IMR-90 (cell line): ENCODE results near the gene CRNN. TPM values are rescaled to one million over a fixed set of nuclear protein-coding genes. Genes with fewer than 3 reads are reported as not detected.

ENCODE experiments used
- ATAC-seq: fragments of 200-7000 bp; cut with Tn5 transposase; 2 replicates; pipeline ENCODE4 v1.9.1; 2020; ENCODE audit warnings: low read depth, mild to moderate bottlenecking, moderate library complexity
- BruUV-seq: library from RNA; stranded (reverse); fragments of 400-500 nt; replicated peaks from 2 replicates; lab custom pipeline; 2021; lab: Mats Ljungman, UMichigan
- CTCF ChIA-PET: fragments of 300-600 bp; formaldehyde crosslinking; extraction: SDS; loops from one replicate; lab custom pipeline; 2021; ENCODE audit warnings: antibody characterized with exemption; lab: Yijun Ruan, JAX
- POLR2A ChIA-PET: fragments of 300-600 bp; sonication (Branson Sonifier 250); formaldehyde crosslinking; loops from one replicate; lab custom pipeline; 2022; ENCODE audit warnings: antibody characterized with exemption; ENCODE audit not compliant: unreplicated experiment; lab: Charles Lee
- DNase-seq: peaks from one replicate; pipeline ENCODE4 v3.0.0; 2013
- H2AFZ ChIP-seq: replicated peaks from 2 replicates; pipeline ENCODE3; 2013; ENCODE audit warnings: low read length, mild to moderate bottlenecking; ENCODE audit not compliant: poor library complexity
- H2AK5ac ChIP-seq: 2 replicates; pipeline ENCODE4 v1.6.1; 2013; ENCODE audit warnings: low read depth, low read length, inconsistent platforms
- H2AK9ac ChIP-seq: replicated peaks from 2 replicates; pipeline ENCODE3; 2013; ENCODE audit warnings: mild to moderate bottlenecking, low read depth, low read length, moderate library complexity; ENCODE audit not compliant: poor library complexity
- H2BK120ac ChIP-seq: 2 replicates; pipeline ENCODE4 v1.6.1; 2013; ENCODE audit warnings: low read depth, low read length, inconsistent platforms
- H2BK15ac ChIP-seq: 3 replicates; pipeline ENCODE4 v1.6.1; 2013; ENCODE audit warnings: low read depth, low read length, inconsistent platforms
- H2BK20ac ChIP-seq: 2 replicates; pipeline ENCODE4 v1.6.1; 2013; ENCODE audit warnings: low read depth, mild to moderate bottlenecking, inconsistent platforms, low read length, moderate library complexity
- H2BK5ac ChIP-seq: 2 replicates; pipeline ENCODE4 v1.6.1; 2013; ENCODE audit warnings: mild to moderate bottlenecking, low read depth, low read length, inconsistent platforms; ENCODE audit not compliant: poor library complexity, severe bottlenecking
- H3K14ac ChIP-seq: replicated peaks from 2 replicates; pipeline ENCODE4 v1.6.1; 2013; ENCODE audit warnings: low read depth, low read length, inconsistent platforms
- H3K18ac ChIP-seq: 2 replicates; pipeline ENCODE4 v1.6.1; 2013; ENCODE audit warnings: low read depth, low read length, control low read depth
- H3K23ac ChIP-seq: 2 replicates; pipeline ENCODE4 v1.6.1; 2013; ENCODE audit warnings: low read depth, low read length, inconsistent platforms
- H3K27ac ChIP-seq: 2 replicates; pipeline ENCODE4 v1.5.1; 2013; ENCODE audit warnings: mild to moderate bottlenecking, control low read depth, low read length; ENCODE audit not compliant: insufficient read depth
- H3K27me3 ChIP-seq: 2 replicates; pipeline ENCODE4 v1.6.1; 2013; ENCODE audit warnings: low read length; ENCODE audit not compliant: control insufficient read depth, insufficient read depth
- H3K36me3 ChIP-seq: 2 replicates; pipeline ENCODE4 v1.6.1; 2013; ENCODE audit warnings: low read length, mixed read lengths; ENCODE audit not compliant: control insufficient read depth, insufficient read depth
- H3K4ac ChIP-seq: 2 replicates; pipeline ENCODE4 v1.6.1; 2013; ENCODE audit warnings: low read depth, low read length, inconsistent platforms
- H3K4me1 ChIP-seq: 2 replicates; pipeline ENCODE4 v1.6.1; 2013; ENCODE audit warnings: low read length, mixed read lengths; ENCODE audit not compliant: control insufficient read depth, insufficient read depth
- H3K4me2 ChIP-seq: 2 replicates; pipeline ENCODE4 v1.6.1; 2013; ENCODE audit warnings: low read depth, mild to moderate bottlenecking, control low read depth, low read length, moderate library complexity
- H3K4me3 ChIP-seq: 2 replicates; pipeline ENCODE4 v1.5.1; 2013; ENCODE audit warnings: low read depth, mild to moderate bottlenecking, control low read depth, low read length, moderate library complexity; ENCODE audit not compliant: insufficient read depth
- H3K56ac ChIP-seq: 2 replicates; pipeline ENCODE4 v1.6.1; 2013; ENCODE audit warnings: low read length, inconsistent platforms; ENCODE audit not compliant: insufficient read depth; ENCODE audit errors: extremely low read depth
- H3K79me1 ChIP-seq, 2 experiments: 2 replicates each; pipeline ENCODE4 v1.6.1; 2013; ENCODE audit warnings: low read length in 2 of 2, inconsistent platforms in 1 of 2, low read depth in 1 of 2
- H3K9ac ChIP-seq: 2 replicates; pipeline ENCODE4 v1.6.1; 2013; ENCODE audit warnings: low read depth, low read length, control low read depth
- H3K9me1 ChIP-seq: 2 replicates; pipeline ENCODE4 v1.6.1; 2013; ENCODE audit warnings: low read length, inconsistent platforms; ENCODE audit not compliant: insufficient read depth
- H3K9me3 ChIP-seq: 2 replicates; pipeline ENCODE4 v1.6.1; 2013; ENCODE audit warnings: low read length; ENCODE audit not compliant: control insufficient read depth, insufficient read depth
- H4K20me1 ChIP-seq: 2 replicates; pipeline ENCODE4 v1.6.1; 2013; ENCODE audit warnings: low read length, inconsistent platforms; ENCODE audit not compliant: insufficient read depth
- H4K5ac ChIP-seq: 2 replicates; pipeline ENCODE4 v1.6.1; 2013; ENCODE audit warnings: mild to moderate bottlenecking, low read depth, low read length, control low read depth
- H4K8ac ChIP-seq, 2 experiments: 2 replicates each; pipeline ENCODE4 v1.6.1; 2013; ENCODE audit warnings: low read depth in 2 of 2, low read length in 2 of 2, control low read depth in 1 of 2, inconsistent platforms in 1 of 2
- H4K91ac ChIP-seq: 2 replicates; pipeline ENCODE4 v1.6.1; 2013; ENCODE audit warnings: low read depth, low read length, inconsistent platforms; ENCODE audit not compliant: insufficient read depth
- BHLHE40 ChIP-seq: fragments of 150-350 bp; IDR thresholded peaks from 2 replicates; pipeline ENCODE4 v1.6.1; 2016; ENCODE audit warnings: mild to moderate bottlenecking, low read depth, low read length
- CEBPB ChIP-seq: IDR thresholded peaks from 2 replicates; pipeline ENCODE4 v1.6.1; 2012; ENCODE audit warnings: low read depth, low read length, improper control_type of control experiment
- CHD1 ChIP-seq: IDR thresholded peaks from 2 replicates; pipeline ENCODE4 v1.6.1; 2012; ENCODE audit warnings: low read depth, low read length, improper control_type of control experiment
- FOS ChIP-seq: fragments of 150-350 bp; IDR thresholded peaks from 2 replicates; pipeline ENCODE4 v1.6.1; 2016; ENCODE audit warnings: low read depth, low read length
- MAZ ChIP-seq: IDR thresholded peaks from 2 replicates; pipeline ENCODE4 v1.6.1; 2012; ENCODE audit warnings: low read depth, mild to moderate bottlenecking, low read length, improper control_type of control experiment, moderate library complexity, borderline replicate concordance
- MXI1 ChIP-seq: IDR thresholded peaks from 2 replicates; pipeline ENCODE4 v1.6.1; 2012; ENCODE audit warnings: low read depth, mild to moderate bottlenecking, low read length, moderate library complexity, borderline replicate concordance
- NFE2L2 ChIP-seq: fragments of 150-350 bp; IDR thresholded peaks from 2 replicates; pipeline ENCODE4 v1.6.1; 2016; ENCODE audit warnings: low read depth, mild to moderate bottlenecking, low read length
- RAD21 ChIP-seq: IDR thresholded peaks from 2 replicates; pipeline ENCODE4 v1.6.1; 2012; ENCODE audit warnings: low read length, improper control_type of control experiment
- RCOR1 ChIP-seq: IDR thresholded peaks from 2 replicates; pipeline ENCODE4 v1.6.1; 2012; ENCODE audit warnings: mild to moderate bottlenecking, low read length, improper control_type of control experiment; ENCODE audit not compliant: insufficient replicate concordance
- RFX5 ChIP-seq: IDR thresholded peaks from 2 replicates; pipeline ENCODE4 v1.8.0; 2012; ENCODE audit warnings: low read depth, mild to moderate bottlenecking, low read length, moderate library complexity
- SMC3 ChIP-seq: fragments of 150-350 bp; IDR thresholded peaks from 2 replicates; pipeline ENCODE4 v1.6.1; 2016; ENCODE audit warnings: low read depth, mild to moderate bottlenecking, antibody characterized with exemption, low read length, moderate library complexity
- WGBS, 2 experiments: methylation state at CpG; one replicate each; pipeline versions ENCODE4 v1.1.5 to v1.1.7; 2013; ENCODE audit warnings: missing lambda C conversion rate in 2 of 2; ENCODE audit not compliant: insufficient read length in 1 of 2; ENCODE audit errors: extremely low coverage in 2 of 2; 5-methylcytosine and 5-hydroxymethylcytosine counted together
- dilution Hi-C: fragments of 300-500 bp; cut with HindIII; formaldehyde crosslinking; loops from one replicate; pipeline ENCODE4 v1.14.3; 2018; ENCODE audit warnings: low sequenced_read_pairs; ENCODE audit not compliant: unreplicated experiment
- in situ Hi-C: fragments of 300-500 bp; cut with MboI; formaldehyde crosslinking; loops from 3 replicates; pipeline ENCODE4 v1.14.3; 2019; ENCODE audit warnings: low sequenced_read_pairs, inconsistent platforms, mixed read lengths
- intact Hi-C: fragments of 100-400 bp; cut with micrococcal nuclease; formaldehyde crosslinking; loops from 2 replicates; pipeline ENCODE4 v1.10.0; 2022
- polyA plus RNA-seq, 3 experiments: library from polyadenylated mRNA; depleted of rRNA; stranded (reverse); fragments of >200 nt; gene quantifications; 2 replicates each; pipeline ENCODE4 v1.2.3, GENCODE V29; 2012; ENCODE audit warnings: low replicate concordance in 1 of 3
- total RNA-seq: library from RNA; depleted of rRNA; stranded (reverse); fragments of >200 nt; gene quantifications from 2 replicates; pipeline ENCODE4 v1.2.3, GENCODE V29; 2012
- TF ChIP-seq, protein P1 (sequence below): conservative IDR thresholded peaks from 2 replicates; pipeline ENCODE4 v1.5.1; 2012; ENCODE audit warnings: mild to moderate bottlenecking, low read depth, low read length, improper control_type of control experiment
- TF ChIP-seq, protein P2 (sequence below): fragments of 150-350 bp; IDR thresholded peaks from 2 replicates; pipeline ENCODE4 v1.6.1; 2017; ENCODE audit warnings: mild to moderate bottlenecking, antibody characterized with exemption, low read length, low read depth
- TF ChIP-seq, protein P3 (sequence below): fragments of 150-350 bp; IDR thresholded peaks from 2 replicates; pipeline ENCODE4 v1.6.1; 2016; ENCODE audit warnings: low read depth, mild to moderate bottlenecking, low read length, moderate library complexity, borderline replicate concordance

The CRNN gene
- total and polyA plus RNA-seq, 2 of the 4 experiments (the other 2 are of a cell fraction): not detected

DNA sequence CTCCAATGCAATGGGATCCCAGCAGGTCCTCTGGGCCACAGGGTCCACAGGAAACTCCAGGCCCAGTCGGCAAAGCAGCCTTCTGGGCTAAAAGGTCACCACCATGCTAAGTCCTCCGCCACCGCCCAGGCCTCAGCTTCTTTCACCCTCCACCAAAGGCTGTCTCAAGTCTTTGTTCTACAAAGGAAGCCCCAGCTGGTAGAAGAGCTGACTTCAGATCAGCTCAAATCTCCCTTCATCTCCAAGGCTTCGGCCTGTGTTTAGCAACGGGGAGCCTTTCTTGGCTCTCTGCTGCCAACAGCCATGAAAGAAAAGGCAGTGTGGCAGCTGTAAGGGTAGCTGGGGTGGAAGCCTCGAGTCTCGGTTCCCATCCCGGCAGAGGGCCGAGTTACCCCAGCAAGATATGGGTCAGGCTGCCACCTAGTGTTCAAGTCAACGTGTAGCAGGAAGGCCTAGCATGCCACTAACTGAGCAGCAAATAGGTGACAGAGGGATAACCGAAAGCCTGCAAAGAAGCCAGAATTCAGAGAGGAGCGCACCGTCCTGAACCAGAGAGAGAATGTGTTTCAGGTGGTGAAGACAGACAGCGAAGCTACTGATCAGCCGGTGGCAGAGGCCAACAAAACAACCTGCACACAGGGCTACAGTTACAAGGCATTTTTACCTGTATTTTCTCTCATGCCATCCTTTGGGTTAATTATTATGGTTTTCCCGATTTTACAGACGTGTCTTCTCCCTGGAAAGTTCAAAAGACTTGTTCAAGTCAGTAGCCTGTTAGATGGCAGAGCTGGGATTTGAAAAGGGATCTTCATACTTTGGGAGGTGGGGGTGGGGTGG is 26.8 kb upstream of the CRNN start:
- no peak overlapping the region for H2BK15ac ChIP-seq
- H3K4me3 ChIP-seq: no peak overlapping the region
- no peak overlapping the region for H4K91ac ChIP-seq
- ChIA-PET CTCF (interaction anchor here (0.9 to 1.5 kb wide), 3 partner anchors 18 to 255 kb away, joined by 3 to 7 read pairs (median 3); no protein-coding TSS in a partner anchor), POLR2A (no interaction called here)
- WGBS, 2 experiments: 7% methylated on average over 8 of the region's 17 CpGs; no CpG with 5 or more reads in 1 of the 2 experiments
- H2AK5ac ChIP-seq: no peak overlapping the region
- no peaks in the 10 kb centered on the region for H3K9me3 ChIP-seq
- no peak overlapping the region for H3K23ac ChIP-seq
- no peak overlapping the region for H4K5ac ChIP-seq
- H3K79me1 ChIP-seq: no peaks in the 10 kb centered on the region
- DNase-seq (peak; percentile 54), ATAC-seq (peak; percentile 99)
- H2AK9ac ChIP-seq: no peak overlapping the region
- BruUV-seq: no TSS peak
- H3K9ac ChIP-seq: no peak overlapping the region
- dilution Hi-C loops (no loop called here), intact Hi-C loops (loop anchor here (2.0 to 5.0 kb wide), 3 partner anchors 252 to 389 kb away; no protein-coding TSS in a partner anchor), in situ Hi-C loops (loop anchor here (10.0 kb wide), 1 partner anchor 386 kb away; no protein-coding TSS in a partner anchor)
- H2BK120ac ChIP-seq: no peak overlapping the region
- H2BK5ac ChIP-seq: no peak overlapping the region
- H3K27me3 ChIP-seq: no peaks in the 10 kb centered on the region
- no peak overlapping the region for H3K27ac ChIP-seq
- H2BK20ac ChIP-seq: no peak overlapping the region
- H2AFZ ChIP-seq: peak overlapping the region; percentile 54
- no peak overlapping the region for H3K56ac ChIP-seq
- no peaks in the 10 kb centered on the region for H4K20me1 ChIP-seq
- no peaks in the 10 kb centered on the region for H3K9me1 ChIP-seq
- no peak overlapping the region for H3K4ac ChIP-seq
- no peak overlapping the region for H3K4me2 ChIP-seq
- H3K18ac ChIP-seq: no peak overlapping the region
- H3K4me1 ChIP-seq: no peaks in the 10 kb centered on the region
- H4K8ac ChIP-seq: no peak overlapping the region
- no peak overlapping the region for H3K14ac ChIP-seq
- H3K36me3 ChIP-seq: no peaks in the 10 kb centered on the region
- no peak for TF ChIP-seq CEBPB
- TF ChIP-seq, protein P1, sequence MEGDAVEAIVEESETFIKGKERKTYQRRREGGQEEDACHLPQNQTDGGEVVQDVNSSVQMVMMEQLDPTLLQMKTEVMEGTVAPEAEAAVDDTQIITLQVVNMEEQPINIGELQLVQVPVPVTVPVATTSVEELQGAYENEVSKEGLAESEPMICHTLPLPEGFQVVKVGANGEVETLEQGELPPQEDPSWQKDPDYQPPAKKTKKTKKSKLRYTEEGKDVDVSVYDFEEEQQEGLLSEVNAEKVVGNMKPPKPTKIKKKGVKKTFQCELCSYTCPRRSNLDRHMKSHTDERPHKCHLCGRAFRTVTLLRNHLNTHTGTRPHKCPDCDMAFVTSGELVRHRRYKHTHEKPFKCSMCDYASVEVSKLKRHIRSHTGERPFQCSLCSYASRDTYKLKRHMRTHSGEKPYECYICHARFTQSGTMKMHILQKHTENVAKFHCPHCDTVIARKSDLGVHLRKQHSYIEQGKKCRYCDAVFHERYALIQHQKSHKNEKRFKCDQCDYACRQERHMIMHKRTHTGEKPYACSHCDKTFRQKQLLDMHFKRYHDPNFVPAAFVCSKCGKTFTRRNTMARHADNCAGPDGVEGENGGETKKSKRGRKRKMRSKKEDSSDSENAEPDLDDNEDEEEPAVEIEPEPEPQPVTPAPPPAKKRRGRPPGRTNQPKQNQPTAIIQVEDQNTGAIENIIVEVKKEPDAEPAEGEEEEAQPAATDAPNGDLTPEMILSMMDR: peak; percentile 78
- TF ChIP-seq BHLHE40: no peak
- no peak for TF ChIP-seq NFE2L2
- TF ChIP-seq, protein P2, sequence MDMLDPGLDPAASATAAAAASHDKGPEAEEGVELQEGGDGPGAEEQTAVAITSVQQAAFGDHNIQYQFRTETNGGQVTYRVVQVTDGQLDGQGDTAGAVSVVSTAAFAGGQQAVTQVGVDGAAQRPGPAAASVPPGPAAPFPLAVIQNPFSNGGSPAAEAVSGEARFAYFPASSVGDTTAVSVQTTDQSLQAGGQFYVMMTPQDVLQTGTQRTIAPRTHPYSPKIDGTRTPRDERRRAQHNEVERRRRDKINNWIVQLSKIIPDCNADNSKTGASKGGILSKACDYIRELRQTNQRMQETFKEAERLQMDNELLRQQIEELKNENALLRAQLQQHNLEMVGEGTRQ: no peak
- no peak for TF ChIP-seq MXI1
- TF ChIP-seq RAD21: peak; percentile 65
- TF ChIP-seq SMC3: peak; percentile 56
- TF ChIP-seq CHD1: no peak
- TF ChIP-seq RCOR1: no peak
- no peak for TF ChIP-seq FOS
- no peak for TF ChIP-seq MAZ
- TF ChIP-seq, protein P3, sequence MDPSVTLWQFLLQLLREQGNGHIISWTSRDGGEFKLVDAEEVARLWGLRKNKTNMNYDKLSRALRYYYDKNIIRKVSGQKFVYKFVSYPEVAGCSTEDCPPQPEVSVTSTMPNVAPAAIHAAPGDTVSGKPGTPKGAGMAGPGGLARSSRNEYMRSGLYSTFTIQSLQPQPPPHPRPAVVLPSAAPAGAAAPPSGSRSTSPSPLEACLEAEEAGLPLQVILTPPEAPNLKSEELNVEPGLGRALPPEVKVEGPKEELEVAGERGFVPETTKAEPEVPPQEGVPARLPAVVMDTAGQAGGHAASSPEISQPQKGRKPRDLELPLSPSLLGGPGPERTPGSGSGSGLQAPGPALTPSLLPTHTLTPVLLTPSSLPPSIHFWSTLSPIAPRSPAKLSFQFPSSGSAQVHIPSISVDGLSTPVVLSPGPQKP: no peak
- TF ChIP-seq RFX5: no peak
